ENCODE data around the gene ZNF764.
A peak's percentile ranks its signal among the peaks of the same experiment; 100 is the strongest.
"Not testable (repeated sequence)": the region's sequence is repeated elsewhere in the genome, so short reads cannot be mapped to it uniquely, and the experiment has no call there.

Gene ZNF764

GRCh38 chr16:30543067-30543466 lies 15.1 kb downstream of the ZNF764 start:
- DNase-seq = no peak

GRCh38 chr16:30541502-30542329 lies 16.5 kb downstream of the ZNF764 start:
- no peak for DNase-seq

DNA sequence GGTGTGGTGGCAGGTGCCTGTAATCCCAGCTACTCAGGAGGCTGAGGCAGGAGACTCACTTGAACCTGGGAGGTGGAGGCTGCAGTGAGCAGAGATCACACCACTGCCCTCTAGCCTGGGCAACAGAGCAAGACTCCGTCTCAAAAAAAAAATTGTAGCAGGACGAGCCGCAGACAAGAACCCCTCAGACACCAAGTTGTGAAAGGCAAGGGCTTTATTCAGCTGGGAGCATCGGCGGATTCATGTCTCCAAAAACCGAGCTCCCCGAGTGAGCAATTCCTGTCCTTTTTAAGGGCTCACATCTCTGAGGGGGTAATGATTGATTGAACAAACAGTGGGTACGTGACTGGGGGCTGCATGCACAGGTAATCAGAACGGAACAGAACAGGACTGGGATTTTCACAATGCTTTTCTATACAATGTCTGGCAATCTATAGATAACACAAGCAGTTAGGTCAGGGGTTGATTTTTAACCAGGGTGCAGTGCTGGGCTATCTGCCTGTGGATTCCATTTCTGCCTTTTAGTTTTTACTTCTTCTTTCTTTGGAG lies 17.2 kb downstream of the ZNF764 start:
- not testable (repeated sequence) for DNase-seq

GRCh38 chr16:30539986-30540526 lies 18.1 kb downstream of the ZNF764 start:
- not testable (repeated sequence) for DNase-seq

- DNase-seq = no peak
These were observed 18.9 kb downstream of the ZNF764 start for GRCh38 chr16:30539000-30539964.

- not testable (repeated sequence) for DNase-seq
These were observed 21.7 kb downstream of the ZNF764 start for GRCh38 chr16:30536391-30537024.

GRCh38 chr16:30535777-30536190 lies 22.4 kb downstream of the ZNF764 start:
- peak; percentile 45 for DNase-seq

DNA sequence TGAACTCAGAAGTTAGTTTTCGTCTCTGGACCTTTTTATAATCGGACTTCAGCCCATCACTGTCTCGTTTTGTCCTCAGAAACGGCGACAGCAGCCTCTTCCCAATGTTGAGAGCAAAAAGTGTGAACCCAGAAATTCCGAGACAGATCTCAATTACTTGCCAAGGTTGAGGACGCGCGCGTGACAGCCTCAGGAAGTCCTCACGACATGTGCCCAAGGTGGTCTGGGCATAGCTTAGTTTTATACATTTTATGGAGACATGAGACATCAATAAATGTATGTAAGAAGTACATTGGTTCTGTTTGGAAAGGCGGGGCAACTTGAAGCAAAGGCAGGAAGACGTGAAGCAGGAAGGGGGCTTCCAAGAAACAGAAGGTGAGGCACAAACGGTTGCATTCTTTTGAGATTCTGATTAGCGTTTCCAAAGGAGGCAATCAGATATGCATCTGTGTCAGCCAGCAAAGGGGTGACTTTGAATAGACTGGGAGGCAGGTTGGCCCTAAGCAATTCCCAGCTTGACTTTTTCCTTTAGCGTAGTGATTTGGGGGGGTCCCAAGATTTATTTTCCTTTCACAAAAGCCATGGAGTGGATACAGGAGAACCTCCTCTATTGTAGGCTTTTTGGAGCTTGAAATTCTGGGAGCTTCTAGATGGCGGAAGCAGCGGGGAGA lies 22.9 kb downstream of the ZNF764 start:
- no peak for DNase-seq

GRCh38 chr16:30534368-30535105 lies 23.6 kb downstream of the ZNF764 start, which contains the start of gene ZNF747:
Gene ZNF747 (minus strand): TSS chr16:30534858. CDS start chr16:30534679, 179 bp downstream.
- peak; percentile 86 for DNase-seq

- DNase-seq = no peak
These were observed 24.3 kb downstream of the ZNF764 start for GRCh38 chr16:30533748-30534367.

GRCh38 chr16:30533146-30533522 lies 25.0 kb downstream of the ZNF764 start:
- DNase-seq = no peak

- no peak for DNase-seq
These were observed 25.7 kb downstream of the ZNF764 start for GRCh38 chr16:30532285-30533145.

- no peak for DNase-seq
These were observed 27.8 kb downstream of the ZNF764 start for GRCh38 chr16:30530163-30531037.

GRCh38 chr16:30528799-30529457 lies 29.2 kb downstream of the ZNF764 start:
- no peak for DNase-seq

GRCh38 chr16:30527635-30528178 lies 30.5 kb downstream of the ZNF764 start:
- DNase-seq = no peak

- DNase-seq = peak; percentile 95
These were observed 31.1 kb downstream of the ZNF764 start for GRCh38 chr16:30526823-30527634.

All from NCI-H1105 treated with DMSO at 0.1 percent for 48 hours (cell line).